Esophagus muscularis mucosa (tissue), 3 donors: Measurements from ENCODE around the gene CIT.

Experiments
- CTCF ChIP-seq, 3 experiments: fragments of 200-600 bp in 2 of 3; fragments of 450-650 bp in 1 of 3; sonication (generic) in 2 of 3; IDR thresholded peaks; one replicate each; pipeline ENCODE4 v1.5.1; 2017 to 2019; ENCODE audit warnings: antibody characterized with exemption in 3 of 3, mild to moderate bottlenecking in 2 of 3, moderate library complexity in 1 of 3
- POLR2A ChIP-seq: fragments of 450-650 bp; IDR thresholded peaks from one replicate; pipeline ENCODE4 v1.6.1; 2017; ENCODE audit warnings: antibody characterized with exemption, moderate library complexity, mild to moderate bottlenecking, low read depth

DNA sequence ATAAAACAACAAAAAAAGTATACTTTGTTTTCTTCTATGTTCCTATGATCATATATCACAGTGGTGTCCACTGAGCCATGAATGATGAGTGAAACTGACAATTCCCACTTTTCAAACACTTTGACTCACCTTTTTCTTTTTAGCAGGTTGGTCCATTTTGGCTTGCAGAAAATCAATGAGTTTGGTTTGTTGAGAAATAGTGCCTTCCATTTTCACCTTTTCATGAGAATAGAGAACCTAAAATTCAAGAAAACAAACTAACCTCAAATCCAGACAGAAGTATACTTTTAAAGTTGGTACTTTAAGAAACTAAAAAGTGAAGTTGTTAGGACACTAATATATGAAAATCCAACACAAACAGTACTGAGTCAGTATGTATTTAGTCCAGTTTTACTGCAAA lies 156.8 kb downstream of the CIT start:
- no peak for TF ChIP-seq POLR2A
- no peak for TF ChIP-seq CTCF (IDR thresholded peaks at IDR 0.05)
